ENCODE data around the gene SHTN1.

The SHTN1 gene, protein sequence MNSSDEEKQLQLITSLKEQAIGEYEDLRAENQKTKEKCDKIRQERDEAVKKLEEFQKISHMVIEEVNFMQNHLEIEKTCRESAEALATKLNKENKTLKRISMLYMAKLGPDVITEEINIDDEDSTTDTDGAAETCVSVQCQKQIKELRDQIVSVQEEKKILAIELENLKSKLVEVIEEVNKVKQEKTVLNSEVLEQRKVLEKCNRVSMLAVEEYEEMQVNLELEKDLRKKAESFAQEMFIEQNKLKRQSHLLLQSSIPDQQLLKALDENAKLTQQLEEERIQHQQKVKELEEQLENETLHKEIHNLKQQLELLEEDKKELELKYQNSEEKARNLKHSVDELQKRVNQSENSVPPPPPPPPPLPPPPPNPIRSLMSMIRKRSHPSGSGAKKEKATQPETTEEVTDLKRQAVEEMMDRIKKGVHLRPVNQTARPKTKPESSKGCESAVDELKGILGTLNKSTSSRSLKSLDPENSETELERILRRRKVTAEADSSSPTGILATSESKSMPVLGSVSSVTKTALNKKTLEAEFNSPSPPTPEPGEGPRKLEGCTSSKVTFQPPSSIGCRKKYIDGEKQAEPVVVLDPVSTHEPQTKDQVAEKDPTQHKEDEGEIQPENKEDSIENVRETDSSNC

DNA sequence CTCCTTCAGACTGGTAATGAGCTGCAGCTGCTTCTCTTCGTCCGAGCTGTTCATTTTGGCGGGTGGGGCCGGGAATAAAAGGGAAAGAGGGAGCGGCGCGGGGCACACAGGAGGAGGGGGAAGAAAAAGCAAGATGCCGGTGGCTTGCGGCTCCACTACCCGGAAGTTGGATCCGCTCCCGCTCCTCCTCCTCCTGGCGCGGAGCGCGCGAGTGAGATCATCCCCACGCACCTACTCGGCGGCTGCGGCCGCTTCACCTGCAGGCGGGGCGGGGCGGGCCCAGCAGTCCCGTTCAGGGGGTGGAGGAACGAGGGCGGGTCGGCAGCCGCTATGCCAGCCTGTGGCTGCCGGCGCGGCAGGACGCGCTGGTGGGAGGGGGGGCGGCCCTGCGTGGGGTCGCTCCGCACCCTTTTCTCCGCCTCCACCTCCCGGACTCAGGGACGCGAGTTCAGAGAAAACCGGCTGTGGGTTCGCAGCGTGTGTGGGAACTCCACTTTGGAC, at the start of gene SHTN1:
Gene SHTN1 (minus strand): TSS at position 162 of the 501 bp plus-strand sequence. CDS start 108 bp downstream, at position 54.
- no peak for DNase-seq

DNA sequence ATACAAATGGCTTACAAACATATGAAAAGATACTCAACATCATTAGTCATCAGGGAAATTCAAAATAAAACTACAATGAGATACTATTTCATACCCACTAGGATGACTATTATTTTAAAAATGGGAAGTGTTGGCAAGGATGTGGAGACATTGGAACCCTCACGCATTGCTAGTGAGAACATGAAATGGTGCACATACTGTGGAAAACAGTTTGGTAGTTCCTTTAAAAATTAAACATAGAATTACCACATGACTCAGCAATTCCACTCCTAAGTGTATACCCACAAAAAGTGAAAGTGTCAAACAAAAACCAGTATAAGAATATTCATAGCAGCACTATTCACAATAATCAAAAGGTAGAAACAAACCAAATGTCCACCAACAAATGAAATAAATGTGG, 48.5 kb upstream of the SHTN1 start:
- no peak for DNase-seq

DNA sequence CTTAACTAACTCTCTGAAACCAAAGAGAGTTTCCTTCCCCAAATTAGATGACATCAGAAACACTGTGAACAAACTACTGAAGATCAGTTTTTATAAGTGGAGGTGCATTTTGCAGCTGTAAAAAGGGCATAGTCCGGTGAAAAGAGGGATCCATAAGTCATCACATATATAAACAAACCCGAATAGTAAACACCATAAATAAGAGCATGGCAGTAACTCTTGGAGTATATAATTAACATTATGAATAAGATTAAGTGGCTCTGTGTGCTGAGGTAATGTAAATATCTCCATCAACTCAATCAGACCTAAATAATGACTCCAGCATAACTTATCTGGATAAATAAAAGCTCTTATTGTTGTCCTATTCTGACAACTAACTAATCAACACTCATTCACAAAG, 43.0 kb upstream of the SHTN1 start:
- DNase-seq, result no peak

DNA sequence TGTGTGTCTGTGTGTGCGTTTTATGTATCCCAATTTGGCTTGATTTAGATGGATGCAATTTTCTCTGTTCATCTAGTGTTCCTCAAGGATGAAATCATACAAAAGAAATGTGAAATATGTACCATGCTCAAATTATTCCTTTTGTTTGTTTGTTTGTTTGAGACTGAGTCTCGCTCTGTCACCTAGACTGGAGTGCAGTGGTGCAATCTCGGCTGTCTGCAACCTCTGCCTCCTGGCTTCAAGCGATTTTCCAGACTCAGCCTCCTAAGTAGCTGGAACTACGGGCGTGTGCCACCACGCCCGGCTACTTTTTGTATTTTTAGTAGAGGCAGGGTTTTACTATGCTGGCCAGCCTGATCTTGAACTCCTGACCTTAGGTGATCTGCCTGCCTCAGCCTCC, 11.3 kb upstream of the SHTN1 start:
- no peak for DNase-seq

DNA sequence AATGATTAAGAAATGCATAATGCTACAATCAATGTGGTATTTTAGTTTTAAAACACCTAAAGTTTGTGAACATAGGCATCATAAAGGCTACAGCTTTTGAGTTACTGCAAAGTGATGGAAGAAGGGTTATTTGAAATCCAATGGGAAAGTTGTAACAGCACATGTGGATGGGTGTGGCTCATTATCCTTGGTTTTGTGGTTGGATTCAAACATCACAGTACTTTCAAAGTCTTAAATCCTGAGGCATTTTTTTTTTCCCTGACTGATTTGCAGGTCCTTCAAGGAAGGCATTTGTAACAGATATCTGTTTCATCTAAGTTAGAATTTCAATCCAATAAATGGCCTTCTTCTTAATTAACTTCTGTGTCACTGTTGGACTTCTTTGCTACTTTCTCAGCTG, 9.8 kb upstream of the SHTN1 start:
- no peak for DNase-seq

DNA sequence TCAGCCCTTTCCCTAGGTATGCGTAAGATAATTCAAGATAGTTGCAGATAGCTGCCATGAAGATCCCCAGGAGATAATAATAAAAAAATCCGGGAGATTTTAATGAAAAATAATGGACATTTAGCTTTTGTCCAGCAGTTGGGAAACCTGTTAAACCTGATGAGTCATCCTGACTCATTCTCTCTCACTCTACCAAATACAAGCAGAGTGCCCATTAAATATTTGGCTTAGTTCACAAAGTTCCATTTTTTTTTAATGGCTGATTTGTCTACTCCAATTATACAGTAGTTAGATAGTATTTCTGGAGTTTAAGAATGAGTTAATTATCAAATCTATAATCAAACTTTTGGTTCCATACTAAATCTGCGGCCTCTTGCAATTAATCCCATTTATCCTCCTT, 2.1 kb upstream of the SHTN1 start:
- DNase-seq, result no peak

DNA sequence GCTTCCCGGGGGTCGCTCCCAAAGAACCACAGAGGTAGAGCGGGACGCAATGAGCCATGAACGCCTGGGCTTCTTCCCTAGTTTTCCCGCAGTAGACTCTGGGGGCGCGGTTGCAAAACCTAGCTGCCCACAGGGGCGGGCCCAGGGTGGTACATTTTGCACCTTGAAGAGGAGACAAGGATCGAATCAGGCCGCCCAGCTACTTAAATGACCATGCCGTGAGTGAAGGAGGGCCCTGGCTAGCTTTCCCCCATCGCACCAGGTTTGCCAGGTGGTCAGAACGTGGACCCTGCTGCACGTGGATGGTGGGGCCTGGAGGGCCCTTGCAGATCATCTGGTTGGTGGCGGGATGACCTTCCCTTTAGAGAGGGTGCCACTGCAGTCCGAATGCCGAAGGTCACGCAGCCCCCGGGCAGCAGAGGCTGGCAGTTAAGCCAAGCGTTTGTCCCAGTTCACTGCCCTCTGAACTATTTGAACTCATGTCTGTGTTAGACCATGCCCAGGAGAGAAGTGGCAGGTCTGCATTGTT, 604 bp upstream of the SHTN1 start:
- DNase-seq, result no peak

DNA sequence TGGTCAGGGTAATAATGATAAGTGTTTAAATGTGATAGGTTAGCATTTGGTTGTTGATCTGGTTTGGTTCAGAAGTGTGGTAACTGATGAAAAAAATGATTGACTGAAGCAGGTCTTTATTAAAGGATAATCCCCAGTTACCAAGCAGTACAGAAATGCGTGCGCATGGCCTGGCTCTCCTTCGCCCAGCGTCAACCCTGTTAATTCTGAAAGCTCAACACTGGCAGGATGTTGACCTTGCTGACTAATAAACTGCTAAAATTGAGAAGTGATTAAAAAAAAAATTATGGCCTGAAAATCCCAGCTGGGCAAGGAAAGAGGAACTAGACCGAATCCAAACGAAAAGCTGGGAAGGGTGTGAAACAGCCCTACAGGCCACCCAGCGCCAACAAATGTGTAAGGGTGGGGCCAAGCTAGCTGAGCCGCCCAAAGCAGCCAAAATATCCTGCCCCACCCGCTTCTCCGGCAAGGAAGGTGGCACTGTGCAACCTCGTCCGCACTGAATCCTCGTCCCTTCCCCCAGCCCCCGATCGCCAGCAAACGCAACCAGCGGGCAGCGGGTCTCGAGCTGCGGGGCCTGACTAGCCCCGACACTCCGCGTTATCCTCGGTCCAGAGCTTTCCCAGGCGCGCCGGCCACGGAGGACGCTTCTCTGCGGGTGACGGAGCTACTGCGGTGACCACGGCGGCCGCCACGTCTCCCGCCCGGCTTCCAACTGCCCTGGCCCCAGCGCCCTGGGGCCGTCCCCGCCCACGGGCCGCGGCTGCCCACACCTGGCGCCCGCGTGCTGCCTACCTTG, 561 bp downstream of the SHTN1 start:
- DNase-seq, result no peak

DNA sequence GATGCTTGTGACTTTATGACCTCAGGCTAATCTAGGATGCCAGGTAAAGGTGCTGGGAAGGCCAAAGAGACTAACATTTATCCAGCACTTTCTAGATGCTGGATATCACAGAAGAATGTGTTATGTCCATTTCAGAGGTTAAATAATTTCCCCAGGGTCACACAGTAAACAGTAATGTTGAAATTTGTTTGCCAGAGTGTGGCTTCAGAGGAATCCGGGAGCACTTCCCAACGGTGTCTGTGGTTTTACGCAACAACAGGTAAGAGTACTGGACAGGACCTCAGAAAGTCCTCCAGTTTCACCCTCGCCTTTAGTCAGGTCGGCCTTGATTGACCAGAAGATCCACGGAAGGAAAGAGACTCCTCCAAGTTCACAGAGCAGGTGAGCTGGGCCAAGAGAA, 1.7 kb downstream of the SHTN1 start:
- no peak for DNase-seq

DNA sequence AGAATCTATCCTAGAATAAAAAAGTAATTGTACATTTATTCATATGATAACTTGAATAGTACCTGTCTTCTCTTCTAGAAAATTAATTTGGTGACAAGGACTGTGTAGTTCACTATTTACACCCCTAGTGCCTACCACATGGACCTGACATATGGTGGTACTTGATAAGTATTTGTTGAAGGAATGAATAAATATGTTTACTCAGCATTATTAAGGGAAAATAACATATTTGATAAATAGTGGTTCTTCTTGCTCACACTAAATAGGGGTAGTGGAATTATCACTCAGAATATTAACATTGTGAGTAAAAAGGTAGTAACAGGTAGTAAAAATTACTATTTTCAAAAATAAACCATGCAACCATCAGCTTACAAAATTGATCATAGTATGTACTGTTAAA, 2.8 kb downstream of the SHTN1 start:
- no peak for DNase-seq

DNA sequence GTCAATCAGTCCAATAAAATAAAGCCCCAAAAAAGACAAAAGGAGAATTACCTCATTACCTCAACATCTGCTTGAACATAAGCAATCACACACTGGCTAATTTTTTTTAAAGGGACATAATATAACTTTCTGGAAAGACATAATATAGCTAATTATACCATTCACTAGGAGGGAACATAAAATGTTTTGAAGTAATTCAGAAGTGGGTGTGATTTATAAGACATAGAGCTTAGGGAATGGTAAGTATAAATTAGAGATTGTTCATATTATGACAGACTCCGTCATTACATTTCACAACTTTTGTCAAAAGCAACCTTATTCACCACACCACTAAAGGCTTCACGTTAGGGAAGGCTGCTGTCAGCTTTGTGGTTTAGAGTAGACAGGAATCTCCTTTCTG, 3.8 kb downstream of the SHTN1 start:
- no peak for DNase-seq

DNA sequence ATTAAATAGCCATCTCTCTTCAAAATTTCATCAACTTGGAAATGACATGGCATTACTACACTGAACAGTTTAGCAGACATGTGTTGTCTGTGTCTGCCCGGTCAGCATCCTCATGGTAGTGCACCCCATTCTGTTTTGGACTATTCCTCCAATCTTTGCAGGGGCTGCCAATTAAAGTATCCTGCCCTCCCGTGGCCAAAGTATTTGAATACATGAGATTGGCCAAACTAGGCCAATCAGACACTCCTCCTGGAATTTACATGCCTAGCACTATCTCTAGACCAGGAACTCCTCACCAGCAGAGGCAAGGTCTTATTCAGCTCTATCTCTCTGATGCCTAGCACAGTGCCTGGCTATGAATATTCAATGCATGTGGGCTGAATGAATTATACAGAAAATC, 4.4 kb downstream of the SHTN1 start:
- DNase-seq, result no peak

DNA sequence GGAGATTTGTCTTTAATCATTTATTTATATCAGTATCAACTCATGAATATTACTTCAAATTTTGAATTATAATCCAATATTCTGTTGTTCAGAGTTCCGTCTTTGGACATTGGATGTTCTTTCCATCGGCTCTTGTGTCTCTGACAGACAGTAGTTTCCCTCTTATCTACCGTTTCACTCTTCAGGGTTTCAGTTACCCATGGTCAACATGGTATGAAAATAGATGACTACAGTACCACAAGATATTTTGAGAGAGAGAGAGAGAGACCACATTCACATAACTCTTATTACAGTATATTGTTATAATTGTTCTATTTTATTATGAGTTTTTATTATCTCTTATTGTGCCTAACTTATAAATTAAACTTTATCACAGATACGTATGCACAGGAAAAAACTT, 6.8 kb downstream of the SHTN1 start:
- DNase-seq, result no peak

DNA sequence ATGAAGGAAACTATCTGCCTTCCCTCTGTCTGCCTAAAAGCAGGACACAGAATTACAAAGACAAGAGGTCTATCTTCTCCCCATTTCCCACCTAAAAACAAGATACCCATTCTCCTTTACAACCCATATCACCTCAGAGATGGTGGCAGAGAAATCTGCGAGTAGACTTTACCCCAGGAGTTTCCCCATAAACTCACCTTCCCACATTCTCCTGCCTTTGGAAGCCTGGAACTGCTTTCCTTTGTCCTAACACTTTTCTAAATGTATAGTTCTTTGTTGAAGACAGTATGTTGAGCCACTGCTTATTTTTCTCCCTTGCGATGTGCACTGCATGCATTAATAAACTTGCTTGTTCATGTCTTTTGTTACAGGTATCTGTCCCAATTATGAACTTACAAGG, 8.0 kb downstream of the SHTN1 start:
- no peak for DNase-seq

DNA sequence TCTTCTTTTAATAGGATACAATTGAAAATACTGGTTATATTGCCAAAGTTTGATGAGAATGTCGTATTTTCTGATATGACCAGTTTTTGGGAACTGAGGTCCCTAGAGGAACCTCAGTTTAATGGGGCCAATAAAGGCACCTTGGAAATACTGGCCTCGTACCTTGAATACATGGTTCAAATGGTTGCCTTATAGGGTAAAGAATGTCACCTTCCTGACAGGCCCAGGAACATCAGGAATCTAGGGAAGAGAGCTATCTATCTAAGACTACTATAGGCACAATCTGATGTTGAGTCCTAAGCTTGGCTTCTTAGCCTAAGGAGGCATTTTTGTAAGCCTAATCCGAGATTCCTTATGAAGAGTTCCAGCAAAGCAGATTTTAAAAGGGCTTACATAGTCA, 9.3 kb downstream of the SHTN1 start:
- DNase-seq, result no peak

DNA sequence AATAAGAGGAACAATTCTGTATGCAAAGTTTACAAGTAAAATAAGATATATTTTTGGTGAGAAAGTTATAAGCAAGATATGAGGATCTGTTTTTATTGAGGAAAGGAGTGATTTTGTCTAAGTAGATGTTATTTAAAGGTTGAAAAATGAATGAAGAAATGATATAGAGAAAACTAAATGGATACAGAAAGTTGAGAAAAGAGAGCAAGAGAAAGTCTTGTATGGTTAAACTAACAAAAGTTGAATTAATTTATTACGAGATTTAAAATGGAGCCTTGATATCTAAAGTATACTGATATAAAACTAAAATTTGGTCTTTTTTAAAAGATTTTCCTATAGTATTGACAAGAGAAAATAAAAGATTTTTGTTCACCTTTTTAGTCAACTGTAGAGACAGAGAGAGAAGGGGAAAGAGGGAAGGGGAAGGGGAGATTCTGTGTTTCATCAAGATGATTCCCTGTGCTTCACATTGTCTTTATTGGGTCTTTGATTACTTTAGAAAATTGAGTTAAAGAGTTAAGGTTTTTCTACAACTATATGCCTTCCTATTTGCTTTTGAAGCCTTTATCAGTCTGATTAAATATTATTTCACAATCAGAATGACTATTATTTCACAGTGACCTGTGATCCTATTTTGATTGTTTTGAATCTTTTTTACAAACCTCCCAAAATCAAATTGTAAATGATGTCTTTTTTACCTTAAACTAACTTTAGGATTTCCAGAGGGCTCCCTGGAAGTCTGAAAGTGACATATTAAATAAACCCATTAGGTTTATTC, 10.7 kb downstream of the SHTN1 start:
- DNase-seq, result no peak

DNA sequence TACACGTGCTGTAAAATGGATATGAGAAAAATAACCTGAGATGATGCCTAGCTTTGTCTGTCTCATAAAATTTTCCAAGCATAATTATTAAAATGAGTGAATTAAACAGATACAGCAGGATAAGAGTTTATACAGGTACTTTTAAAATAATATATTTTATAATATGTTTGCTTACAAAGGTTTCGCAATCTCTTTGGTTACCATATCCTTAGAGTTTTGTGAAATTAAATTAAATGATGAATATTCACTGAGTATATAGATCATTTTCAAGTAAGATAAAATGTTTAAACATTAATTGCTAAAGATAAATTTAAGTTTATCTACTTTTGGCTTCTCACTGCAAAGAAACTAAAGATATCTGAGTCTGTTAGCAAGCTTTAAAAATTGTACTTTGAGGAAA, 11.4 kb downstream of the SHTN1 start:
- DNase-seq, result no peak

DNA sequence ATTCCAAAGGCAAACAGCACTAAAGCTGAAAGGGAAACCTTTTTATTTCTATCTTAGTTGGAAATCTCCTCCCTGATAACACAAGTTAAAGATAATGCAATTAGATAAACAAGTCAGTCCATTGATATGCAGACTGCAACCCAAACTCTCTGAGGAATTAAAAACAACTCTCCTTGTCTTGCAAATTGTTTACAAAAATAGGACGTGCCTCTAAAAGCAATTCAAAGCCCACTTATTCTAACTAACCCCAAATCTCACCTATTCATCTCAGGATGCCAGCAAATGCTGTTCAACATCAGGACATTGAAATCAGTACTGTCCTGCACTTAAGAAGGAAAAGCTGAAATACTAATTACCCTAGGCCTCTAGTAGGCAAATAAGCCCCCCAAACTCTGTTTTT, 12.8 kb downstream of the SHTN1 start:
- DNase-seq, result no peak

DNA sequence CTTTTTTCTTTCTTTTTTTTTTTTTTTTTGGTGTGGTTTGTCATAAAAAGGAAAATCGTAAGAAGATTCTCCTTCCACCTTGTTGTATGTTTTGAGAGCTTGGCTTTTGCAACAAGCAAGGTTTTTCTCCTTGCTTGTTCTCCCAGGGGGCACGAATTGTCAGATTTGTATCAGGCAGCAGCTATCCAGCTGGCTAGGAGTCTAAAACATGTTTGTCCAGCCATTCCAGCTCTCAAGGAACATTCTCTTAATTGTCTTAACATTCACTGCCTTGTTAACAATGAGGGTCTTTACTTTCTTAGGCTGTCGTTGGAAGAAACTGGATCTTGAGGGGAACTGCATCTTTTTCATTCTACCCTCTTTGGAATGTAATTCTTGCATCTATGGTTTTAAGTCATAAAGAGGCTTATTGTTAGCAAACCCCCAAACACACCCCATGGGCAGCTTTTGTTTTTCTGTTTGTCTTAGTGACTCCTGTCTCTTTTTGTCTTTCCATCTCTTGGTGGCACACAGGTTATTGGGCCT, 14.6 kb downstream of the SHTN1 start:
- DNase-seq, result no peak

DNA sequence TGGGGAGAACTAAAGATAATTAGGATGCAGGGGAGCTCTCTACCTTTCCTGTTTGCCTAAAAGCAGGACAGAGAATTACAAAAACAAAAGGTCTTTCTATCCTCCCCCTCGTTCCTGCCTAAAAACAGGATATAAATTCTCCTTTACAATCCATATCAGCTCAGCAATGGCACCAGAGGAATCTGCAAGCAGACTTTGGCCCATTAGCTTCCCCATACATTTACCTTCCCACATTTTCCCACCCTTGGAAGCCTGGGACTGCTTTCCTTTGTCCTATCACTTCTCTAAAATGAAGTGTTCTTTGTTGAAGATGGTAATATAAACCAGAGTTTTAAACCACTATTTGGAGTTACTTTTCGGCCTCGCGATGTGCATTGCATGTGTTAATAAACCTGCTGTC, 15.5 kb downstream of the SHTN1 start:
- no peak for DNase-seq

DNA sequence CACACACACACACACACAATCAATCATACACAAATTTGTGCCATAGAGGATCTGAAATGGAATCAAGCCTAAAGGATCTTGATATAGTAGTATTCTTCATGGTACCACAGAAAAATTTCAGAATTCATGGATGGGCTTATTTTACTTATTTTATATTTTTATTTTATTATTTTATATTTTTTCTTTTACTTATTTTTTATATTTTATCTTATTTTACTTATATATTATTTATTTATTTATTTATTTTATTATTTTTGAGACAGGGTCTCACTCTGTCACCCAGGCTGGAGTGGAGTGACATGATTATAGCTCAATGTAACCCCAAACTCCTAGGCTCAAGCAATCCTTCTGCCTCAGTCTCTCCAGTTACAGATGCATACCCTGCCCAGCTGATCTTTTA, 16.7 kb downstream of the SHTN1 start:
- no peak for DNase-seq

DNA sequence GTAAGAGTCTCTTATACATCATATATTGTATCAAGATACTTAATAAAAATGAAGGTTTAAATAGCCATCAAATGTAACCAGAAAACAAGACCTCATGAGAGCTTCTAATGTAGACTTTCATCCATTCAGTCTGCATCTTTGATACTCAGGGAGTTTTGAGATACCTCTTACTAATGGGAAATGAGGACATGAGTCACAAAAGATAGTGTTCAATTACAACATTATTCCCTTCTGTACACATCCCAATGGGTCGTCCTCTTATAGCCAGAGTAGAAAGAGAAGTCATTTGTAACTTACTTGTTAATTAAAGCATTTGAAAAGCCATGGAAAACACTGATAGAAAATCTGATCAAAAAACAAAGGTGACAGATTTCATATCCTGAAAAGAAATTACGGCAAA, 19.4 kb downstream of the SHTN1 start:
- no peak for DNase-seq
